NCI-H524 treated with DMSO at 0.1 percent for 48 hours (cell line): ENCODE measurements around the gene SUSD1.
"Not testable (repeated sequence)": the region's sequence is repeated elsewhere in the genome, so short reads cannot be mapped to it uniquely, and the experiment has no call there.

Experiments used
- DNase-seq: peaks from one replicate; lab custom pipeline; 2025; lab: John Stamatoyannopoulos, UW

SUSD1 gene

GRCh38 chr9:112173489-112174221 is 1.4 kb downstream of the SUSD1 start:
- no peak for DNase-seq

DNA sequence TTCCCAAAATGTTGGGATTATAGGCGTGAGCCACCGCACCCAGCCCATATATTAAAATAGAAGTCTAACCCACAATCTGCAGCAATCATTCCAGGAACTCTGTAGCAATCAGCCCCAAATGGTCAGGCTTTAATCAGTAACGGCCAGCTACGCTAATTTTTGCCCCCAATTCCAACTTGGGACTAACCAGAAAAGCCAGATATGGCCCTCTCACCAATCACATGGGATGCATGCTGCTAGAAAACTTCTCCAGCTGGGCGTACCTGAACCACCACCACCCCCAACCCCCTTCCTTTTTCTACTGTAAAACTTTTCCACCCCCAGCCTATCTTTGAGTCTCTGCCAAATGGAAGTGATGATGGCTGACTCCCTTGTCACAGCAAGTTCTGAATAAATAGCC is 4.1 kb downstream of the SUSD1 start:
- DNase-seq, result no peak

DNA sequence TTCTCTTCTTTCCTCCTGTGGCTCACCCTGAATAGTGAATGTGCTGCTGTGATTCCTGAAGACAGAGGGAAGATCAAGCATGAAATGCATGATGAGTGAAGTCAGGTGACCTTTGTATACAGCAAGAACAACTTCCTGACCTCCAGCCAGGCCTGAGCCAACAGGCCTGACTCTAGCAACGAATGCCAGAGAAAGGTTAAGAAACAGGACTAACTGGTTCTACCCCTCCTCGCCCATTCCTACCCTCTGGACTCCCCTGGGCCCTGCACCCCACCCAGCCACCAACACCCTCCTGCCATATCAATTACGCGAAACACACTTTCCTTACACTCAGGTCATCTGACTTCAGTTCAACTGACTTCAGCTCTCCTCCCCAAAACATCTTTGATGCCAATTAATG is 4.9 kb downstream of the SUSD1 start:
- DNase-seq, result no peak

DNA sequence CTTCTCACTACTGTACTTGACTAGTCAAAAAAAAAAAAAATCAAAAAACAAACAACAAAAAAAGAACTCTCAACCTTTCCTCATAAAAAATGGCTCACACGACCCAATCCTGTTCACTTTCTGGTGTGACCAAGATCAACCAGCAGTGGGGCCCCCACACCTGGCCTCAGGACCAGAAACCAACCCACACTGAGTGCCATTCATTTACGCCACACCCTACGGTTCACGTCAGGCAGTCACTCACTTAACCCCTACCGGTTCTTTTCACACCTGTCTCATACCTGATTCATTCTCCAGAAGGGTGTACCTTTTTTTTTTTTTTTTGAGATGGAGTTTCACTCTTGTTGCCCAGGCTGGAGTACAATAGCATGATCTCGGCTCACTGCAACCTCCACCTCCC is 5.7 kb downstream of the SUSD1 start:
- DNase-seq, result no peak

- DNase-seq, result no peak
These were observed 6.9 kb downstream of the SUSD1 start for GRCh38 chr9:112168197-112168596.

DNA sequence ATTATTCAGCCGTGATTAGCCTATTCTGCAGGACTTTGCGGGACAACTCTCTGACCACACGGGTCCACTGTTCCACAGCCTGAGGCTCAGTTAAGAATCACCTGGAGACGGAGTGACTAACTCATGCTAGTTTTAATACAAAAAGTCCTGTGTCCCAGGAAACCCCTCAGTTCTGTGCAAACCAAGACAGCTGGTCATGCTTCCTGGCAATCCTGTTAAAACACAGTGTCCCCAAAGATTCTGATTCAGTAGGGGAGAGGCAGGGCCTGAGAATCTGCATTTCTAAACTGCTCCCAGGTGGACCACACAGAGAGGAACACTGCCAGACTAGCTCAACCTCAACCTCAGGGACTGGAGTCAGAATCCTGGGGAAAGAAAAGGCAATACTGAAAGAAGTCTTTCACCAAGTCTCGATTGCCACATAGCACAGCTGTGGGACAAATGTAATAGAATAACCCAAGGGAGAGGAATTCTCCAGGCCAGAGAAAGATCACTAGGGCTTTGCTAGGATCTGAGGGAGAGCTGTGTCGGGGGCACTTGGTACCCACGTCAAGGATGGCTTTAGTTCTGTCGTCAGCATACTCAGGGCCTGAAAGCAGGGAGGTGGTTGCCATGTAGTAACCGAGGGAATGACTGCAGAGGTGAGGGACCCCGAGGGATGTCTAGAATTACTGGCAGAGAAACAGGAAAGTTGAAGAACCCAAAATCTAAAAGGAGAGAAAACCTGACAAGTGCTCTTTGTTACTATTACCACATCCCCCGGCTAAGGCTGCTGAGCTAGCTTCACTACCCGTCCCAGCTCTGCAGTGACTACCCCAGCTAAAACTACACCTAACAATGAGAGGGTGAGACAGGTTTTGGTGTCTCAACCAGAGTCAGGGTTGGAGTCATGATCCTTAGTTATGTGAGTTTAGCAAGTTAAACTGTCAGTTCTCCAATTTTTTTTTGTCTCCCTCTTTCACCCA is 8.6 kb downstream of the SUSD1 start:
- DNase-seq, result no peak

DNA sequence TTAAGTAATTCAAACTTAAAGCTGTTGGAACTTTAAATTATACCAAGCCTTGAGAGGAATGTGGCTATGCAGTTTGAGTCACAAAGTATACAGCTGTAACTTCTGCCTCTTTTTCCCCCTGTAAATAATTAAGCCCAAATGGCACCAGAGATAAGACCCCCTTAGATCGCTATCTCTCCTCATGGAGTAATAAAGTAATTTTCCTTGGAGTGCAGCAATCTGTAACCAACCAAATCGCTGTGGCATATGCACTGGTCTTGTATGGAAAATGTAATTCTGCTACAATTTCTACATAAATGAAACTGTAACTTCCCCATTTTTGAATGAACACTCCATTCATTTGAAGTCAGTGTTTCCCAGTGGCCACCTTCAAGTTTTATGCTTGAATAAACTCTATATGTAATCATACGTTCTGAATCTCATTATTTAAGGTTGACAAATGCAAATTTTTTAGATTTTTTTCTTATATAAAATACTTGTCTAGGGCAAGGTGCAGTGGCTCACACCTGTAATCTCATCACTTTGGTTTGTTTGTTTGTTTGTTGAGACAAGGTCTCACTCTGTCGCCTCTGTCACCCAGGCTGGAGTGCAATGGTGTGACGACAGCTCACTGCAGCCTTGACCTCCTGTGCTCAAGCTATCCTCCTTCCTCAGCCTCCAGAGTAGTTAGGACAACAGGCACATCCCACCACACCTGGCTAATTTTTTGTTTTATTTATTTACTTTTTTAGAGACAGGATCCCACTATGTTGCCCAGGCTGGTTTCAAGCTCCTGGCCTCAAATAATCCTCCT is 12.3 kb downstream of the SUSD1 start:
- DNase-seq, result no peak

- DNase-seq, result no peak
These were observed 15.3 kb downstream of the SUSD1 start for GRCh38 chr9:112159781-112160180.

GRCh38 chr9:112158656-112159367 is 16.3 kb downstream of the SUSD1 start:
- DNase-seq, result no peak

DNA sequence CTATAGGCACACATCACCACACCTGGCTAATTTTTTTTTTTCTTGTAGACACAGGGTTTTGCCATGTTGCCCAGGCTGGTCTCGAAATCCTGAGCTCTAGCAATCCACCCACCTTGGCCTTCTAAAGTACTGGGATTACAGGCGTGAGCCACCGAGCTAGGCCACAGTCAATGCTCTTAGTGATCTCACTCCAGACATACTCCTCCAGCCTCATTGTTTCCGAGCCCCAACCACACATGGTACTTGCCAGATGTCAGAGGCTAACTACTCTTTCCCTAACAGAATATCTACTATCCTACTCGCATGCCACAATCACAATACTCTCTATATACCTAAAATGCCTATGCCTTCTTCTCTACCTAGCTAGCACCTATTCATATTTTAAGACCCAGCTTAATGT is 17.1 kb downstream of the SUSD1 start:
- no peak for DNase-seq

- no peak for DNase-seq
These were observed 18.0 kb downstream of the SUSD1 start for GRCh38 chr9:112157087-112157486.

DNA sequence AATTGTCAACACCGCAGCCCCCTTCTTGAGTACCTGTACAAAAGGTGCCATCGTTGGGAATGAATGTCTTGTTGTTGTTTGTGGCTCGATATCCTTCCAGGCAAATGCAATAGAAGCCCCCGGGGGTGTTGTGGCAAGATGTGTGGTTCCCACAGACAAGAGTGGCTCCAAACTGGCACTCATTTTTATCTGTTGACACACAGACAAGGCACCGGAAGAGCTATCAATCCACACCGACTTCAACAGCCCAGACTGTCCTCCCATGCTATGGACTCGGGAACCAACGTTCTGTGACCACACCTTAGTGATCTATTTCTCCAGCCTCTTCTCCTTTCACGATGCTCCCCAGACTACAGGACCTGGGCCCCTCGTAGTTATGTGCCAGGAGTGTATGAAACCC is 25.9 kb downstream of the SUSD1 start:
- DNase-seq, result no peak

- no peak for DNase-seq
These were observed 29.2 kb downstream of the SUSD1 start for GRCh38 chr9:112145886-112146285.

DNA sequence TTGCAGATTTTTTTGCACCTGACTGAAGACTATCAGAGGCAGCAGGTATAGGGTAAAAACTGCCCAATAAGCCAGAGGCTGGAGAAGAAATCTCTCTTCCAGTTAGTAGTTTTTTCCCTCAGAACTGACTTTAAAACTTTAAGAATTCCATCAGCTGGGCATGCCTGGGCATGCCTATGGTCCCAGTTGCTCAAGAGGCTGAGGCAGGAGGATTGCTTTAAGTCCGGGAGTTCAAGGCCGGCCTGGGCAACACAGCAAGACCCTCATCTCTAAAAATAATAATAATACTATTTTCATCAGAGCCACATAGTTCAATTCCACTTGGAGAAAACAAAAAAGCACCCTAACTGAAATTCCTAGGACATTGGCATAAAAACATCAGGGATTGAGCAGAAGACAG is 30.3 kb downstream of the SUSD1 start:
- no peak for DNase-seq

- DNase-seq, result no peak
These were observed 32.7 kb downstream of the SUSD1 start for GRCh38 chr9:112142420-112142819.

DNA sequence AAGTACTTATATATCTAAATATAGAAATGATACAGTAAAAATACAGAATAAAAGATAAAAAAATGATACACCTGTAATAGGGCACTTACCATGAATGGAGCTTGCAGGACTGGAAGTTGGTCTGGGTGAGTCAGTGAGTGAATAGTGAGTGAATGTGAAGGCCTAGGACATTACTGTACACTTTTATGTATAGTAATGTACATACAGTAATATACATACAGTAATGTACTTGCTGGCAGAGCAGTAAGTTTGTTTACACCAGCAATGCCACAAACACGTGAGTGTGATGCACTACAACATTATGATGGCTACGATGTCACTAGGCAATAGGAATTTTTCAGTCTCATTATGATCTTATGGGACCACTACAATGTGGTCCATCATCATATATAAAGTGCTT is 34.2 kb downstream of the SUSD1 start:
- no peak for DNase-seq

- DNase-seq, result no peak
These were observed 38.0 kb downstream of the SUSD1 start for GRCh38 chr9:112137066-112137465.

- DNase-seq, result no peak
These were observed 39.4 kb downstream of the SUSD1 start for GRCh38 chr9:112135706-112136105.

GRCh38 chr9:112133806-112134205 is 41.3 kb downstream of the SUSD1 start:
- DNase-seq, result not testable (repeated sequence)

DNA sequence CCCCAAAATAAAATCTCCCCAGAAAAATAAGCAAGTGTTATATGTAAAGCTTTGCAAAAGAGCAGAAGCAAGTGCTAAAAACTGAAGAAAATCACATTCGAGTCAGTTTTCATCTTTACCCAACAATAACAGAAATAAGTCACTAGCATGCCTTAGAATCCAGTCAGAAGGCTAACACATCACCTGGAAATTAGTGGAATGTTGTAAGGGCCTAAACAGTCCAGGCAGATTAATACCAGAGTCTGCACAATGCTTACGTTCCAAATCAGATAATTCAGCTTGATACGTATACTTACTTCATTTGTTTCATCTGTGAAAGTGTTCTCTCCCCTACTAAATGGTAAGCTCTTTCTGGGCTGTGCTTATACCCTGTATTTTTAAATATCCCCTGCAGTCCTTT is 42.7 kb downstream of the SUSD1 start:
- DNase-seq, result no peak

DNA sequence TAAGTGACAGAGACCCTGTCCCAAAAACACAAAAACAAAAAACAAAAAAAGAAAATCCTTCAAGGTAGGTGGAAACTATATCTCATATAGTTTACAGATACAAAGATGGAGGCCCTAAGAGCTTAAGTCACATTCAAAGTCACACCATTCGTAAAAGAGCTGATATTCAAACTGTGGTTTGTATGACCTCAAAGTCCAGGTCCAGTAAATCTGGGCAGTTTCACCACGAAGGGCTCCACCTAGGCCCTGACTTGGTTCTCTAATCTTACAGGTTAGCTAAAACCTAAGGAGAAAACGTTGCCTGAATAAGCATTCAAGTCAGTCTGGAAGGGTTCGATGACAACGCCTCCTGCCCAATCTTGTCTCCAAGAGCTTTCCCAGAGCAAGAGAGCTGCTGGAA is 44.1 kb downstream of the SUSD1 start:
- DNase-seq, result no peak

DNA sequence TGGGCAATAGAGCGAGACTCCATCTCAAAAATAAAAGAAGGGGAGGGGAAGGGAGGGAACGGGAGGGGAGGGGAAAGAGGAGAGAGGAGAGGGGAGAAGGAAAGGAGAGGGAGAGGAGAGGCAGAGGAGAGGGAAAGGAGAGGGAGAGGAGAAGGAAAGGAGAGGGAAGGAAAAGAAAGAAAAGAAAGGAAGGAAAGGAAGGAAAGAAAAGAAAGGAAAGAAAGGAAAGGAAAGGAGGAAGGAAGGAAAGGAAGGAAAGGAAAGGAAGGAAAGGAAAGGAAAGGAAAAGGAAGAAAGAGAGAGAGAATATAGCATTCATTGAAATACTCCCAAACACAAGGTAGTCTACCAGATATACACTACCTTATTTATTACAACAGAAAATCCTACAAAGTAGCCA is 44.8 kb downstream of the SUSD1 start:
- no peak for DNase-seq
